ENCODE data around the gene RNF121.

Gene RNF121

GRCh38 chr11:71940561-71941219, 11.8 kb downstream of the RNF121 start:
- peak; percentile 93 for FAIRE-seq

GRCh38 chr11:71946144-71946571, 17.3 kb downstream of the RNF121 start:
- FAIRE-seq: no peak
- no peak for TF ChIP-seq CTCF (IDR thresholded peaks at IDR 0.05; ENCODE audit: insufficient read depth, missing control alignments)

More at GRCh38 chr11:71940561-71941219, 11.8 kb downstream of the RNF121 start:
- no peak for TF ChIP-seq CTCF (IDR thresholded peaks at IDR 0.05; ENCODE audit: insufficient read depth, missing control alignments)
- peak; percentile 72 for DNase-seq (ENCODE audit: insufficient read length, low spot score)

GRCh38 chr11:71947498-71947897, 18.7 kb downstream of the RNF121 start:
- no peak for FAIRE-seq
- DNase-seq (ENCODE audit: insufficient read length, low spot score): no peak
- TF ChIP-seq CTCF (IDR thresholded peaks at IDR 0.05; ENCODE audit: insufficient read depth, missing control alignments): no peak

More at GRCh38 chr11:71946144-71946571, 17.3 kb downstream of the RNF121 start:
- no peak for DNase-seq (ENCODE audit: insufficient read length, low spot score)

- TF ChIP-seq CTCF (IDR thresholded peaks at IDR 0.05; ENCODE audit: insufficient read depth, missing control alignments): no peak
- FAIRE-seq: no peak
- DNase-seq (ENCODE audit: insufficient read length, low spot score): no peak
Observed at GRCh38 chr11:71948314-71949027, 19.6 kb downstream of the RNF121 start.

- FAIRE-seq (no peak), DNase-seq (ENCODE audit: insufficient read length, low spot score) (no peak)
- no peak for TF ChIP-seq CTCF (IDR thresholded peaks at IDR 0.05; ENCODE audit: insufficient read depth, missing control alignments)
Observed at GRCh38 chr11:71949034-71949433, 20.2 kb downstream of the RNF121 start.

- FAIRE-seq: no peak
- no peak for DNase-seq (ENCODE audit: insufficient read length, low spot score)
- TF ChIP-seq CTCF (IDR thresholded peaks at IDR 0.05; ENCODE audit: insufficient read depth, missing control alignments): no peak
Observed at GRCh38 chr11:71951741-71952310, 23.0 kb downstream of the RNF121 start.
